Measurements from ENCODE around the gene RAD23B. TPM values are rescaled to one million over a fixed set of nuclear protein-coding genes. Genes with fewer than 3 reads are reported as not detected.
"Not testable (repeated sequence)": the region's sequence is repeated elsewhere in the genome, so short reads cannot be mapped to it uniquely, and the experiment has no call there.

The RAD23B gene
- total and polyA plus RNA-seq, 8 donors = 19.5 to 81.2 (median 65.3) TPM

DNA sequence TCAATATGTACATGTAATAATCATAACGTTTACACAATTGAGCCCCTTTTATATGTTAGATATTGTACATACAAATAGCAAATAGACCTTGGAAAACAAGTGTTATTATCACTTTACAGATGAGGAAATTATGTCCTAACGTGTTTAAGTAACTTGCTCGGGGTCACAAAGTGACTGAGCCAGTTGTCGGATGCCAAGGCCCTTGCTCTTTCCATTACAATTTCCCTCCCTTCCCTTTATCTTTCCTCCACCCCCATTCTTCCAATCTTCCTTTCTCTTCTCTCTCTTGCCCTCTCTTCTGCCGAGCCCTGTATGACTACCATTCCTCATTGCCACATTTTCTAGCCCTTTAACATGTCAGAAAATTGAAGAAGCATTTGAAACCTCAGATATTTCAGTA, 34.4 kb upstream of the RAD23B start:
- H3K27me3 ChIP-seq = no peaks in the 10 kb centered on the region
- intact Hi-C loops (cut with DNase I) = no loop called here
- no peak for FAIRE-seq
- no peak for DNase-seq
- H3K27ac ChIP-seq = peak overlapping the region in 3 of 4 donors; percentile 45 to 65 (median 52)
- H3K36me3 ChIP-seq = no peaks in the 10 kb centered on the region
- no peak for ATAC-seq
- H3K4me1 ChIP-seq = peaks cover 38 to 44% (median 41%) of the 10 kb centered on the region in 3 donors
- peak overlapping the region in 1 of 4 donors; percentile 6 for H3K4me3 ChIP-seq
- WGBS, 2 donors = 53 to 67% methylated on average over 5 of the region's 5 CpGs
- no peaks in the 10 kb centered on the region for H3K9me3 ChIP-seq
- TF ChIP-seq, protein P1, sequence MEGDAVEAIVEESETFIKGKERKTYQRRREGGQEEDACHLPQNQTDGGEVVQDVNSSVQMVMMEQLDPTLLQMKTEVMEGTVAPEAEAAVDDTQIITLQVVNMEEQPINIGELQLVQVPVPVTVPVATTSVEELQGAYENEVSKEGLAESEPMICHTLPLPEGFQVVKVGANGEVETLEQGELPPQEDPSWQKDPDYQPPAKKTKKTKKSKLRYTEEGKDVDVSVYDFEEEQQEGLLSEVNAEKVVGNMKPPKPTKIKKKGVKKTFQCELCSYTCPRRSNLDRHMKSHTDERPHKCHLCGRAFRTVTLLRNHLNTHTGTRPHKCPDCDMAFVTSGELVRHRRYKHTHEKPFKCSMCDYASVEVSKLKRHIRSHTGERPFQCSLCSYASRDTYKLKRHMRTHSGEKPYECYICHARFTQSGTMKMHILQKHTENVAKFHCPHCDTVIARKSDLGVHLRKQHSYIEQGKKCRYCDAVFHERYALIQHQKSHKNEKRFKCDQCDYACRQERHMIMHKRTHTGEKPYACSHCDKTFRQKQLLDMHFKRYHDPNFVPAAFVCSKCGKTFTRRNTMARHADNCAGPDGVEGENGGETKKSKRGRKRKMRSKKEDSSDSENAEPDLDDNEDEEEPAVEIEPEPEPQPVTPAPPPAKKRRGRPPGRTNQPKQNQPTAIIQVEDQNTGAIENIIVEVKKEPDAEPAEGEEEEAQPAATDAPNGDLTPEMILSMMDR (IDR thresholded peaks at IDR 0.05) = no peak

DNA sequence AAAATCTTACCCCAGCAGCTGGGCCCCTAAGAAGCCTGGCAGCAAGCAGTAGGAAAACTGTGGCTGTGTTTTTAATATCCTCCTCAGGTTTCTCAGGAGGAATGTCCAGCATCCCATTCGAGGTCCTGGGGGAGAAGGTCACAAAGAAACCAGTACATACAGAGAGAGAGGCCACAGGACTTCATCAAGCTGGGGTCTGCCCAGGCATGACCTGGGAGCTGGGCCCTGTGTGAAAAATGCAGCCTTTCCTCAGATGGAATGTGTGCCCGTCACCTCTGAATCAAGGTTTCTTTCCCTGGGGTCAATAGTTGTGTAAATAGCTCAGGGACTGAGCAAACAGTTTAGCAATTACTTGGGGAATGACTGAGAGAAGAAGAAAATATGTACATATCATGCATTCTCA, 33.9 kb upstream of the RAD23B start:
- peak overlapping the region in 1 of 4 donors; percentile 6 for H3K4me3 ChIP-seq
- intact Hi-C loops (cut with DNase I) = no loop called here
- no peaks in the 10 kb centered on the region for H3K9me3 ChIP-seq
- peak overlapping the region in 3 of 4 donors; percentile 45 to 65 (median 52) for H3K27ac ChIP-seq
- FAIRE-seq (no peak), ATAC-seq (peak; percentile 45 to 77 (median 69)), DNase-seq (peak in 2 of 6 donors; percentile 35 to 36)
- TF ChIP-seq, protein P1 (IDR thresholded peaks at IDR 0.05) = no peak
- WGBS, 2 donors = 13 to 18% methylated on average over 2 of the region's 2 CpGs
- no peaks in the 10 kb centered on the region for H3K36me3 ChIP-seq
- H3K4me1 ChIP-seq = peaks cover 36 to 42% (median 41%) of the 10 kb centered on the region in 3 donors
- H3K27me3 ChIP-seq = no peaks in the 10 kb centered on the region

DNA sequence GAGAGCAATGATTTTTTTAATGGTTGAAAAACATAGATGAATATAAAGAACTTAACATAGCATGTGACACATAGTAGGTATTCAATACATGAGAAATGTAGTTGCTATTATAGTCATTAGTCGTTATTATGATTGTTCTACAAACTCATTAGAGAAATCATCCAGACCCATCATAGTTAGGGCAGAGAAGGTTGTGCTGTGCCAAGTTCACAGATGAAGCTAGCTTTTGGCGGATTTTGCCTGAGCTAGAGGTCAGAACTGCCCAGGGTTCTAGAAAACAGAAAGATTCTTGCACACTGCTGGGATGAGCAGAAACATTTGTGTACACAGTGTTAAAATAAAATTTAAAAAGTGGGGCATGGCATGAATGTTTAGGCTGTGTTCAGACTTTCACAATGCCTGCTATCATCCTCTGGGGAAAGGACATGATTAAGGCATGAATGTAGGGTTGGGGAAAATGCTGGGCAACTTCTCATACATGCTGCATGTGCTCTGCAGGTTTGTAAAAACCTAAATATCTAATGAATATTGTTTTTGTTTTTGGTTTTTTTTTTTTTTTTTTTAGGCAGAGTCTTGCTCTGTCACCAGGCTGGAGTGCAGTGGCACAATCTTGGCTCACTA, 33.3 kb upstream of the RAD23B start:
- FAIRE-seq = no peak
- WGBS, 2 donors = 63 to 73% methylated on average over 2 of the region's 2 CpGs

DNA sequence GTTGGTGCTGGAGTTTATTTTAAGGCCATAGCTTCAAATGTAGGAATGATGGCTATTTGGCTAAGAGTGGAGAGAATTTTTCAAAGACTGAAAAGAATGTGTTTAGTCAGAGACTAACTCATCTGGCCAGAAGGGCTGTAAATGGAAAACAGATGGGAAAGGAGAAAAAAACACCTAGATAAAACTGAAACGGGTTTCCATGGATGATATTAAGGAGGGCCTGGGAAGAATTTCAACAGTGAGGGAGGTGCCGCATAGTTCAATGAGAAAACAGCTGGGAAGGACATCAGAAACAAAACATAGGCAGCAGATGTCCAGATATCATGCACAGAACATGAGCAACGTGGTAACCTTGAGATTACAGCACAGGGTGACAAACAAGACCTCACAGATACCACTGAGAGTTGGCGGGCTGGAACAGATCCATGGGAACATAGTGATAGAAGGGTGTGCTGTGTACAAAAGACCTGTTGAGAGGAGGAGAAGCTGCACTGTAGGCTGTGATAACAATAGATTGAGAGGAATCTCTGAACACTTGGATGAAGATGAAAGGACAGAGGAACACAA, 31.2 kb upstream of the RAD23B start:
- DNase-seq (peak in 4 of 6 donors; percentile 56 to 72 (median 60)), FAIRE-seq (no peak), ATAC-seq (peak; percentile 78 to 90 (median 82))
- intact Hi-C loops (cut with DNase I) = no loop called here
- 12 to 13% methylated on average over 4 of the region's 4 CpGs for WGBS, 2 donors
- no peaks in the 10 kb centered on the region for H3K36me3 ChIP-seq
- H3K27ac ChIP-seq = peak overlapping the region in 3 of 4 donors; percentile 2 to 49 (median 47)
- H3K27me3 ChIP-seq = no peaks in the 10 kb centered on the region
- TF ChIP-seq, protein P1 (IDR thresholded peaks at IDR 0.05) = no peak
- H3K4me1 ChIP-seq = peaks cover 23 to 35% (median 33%) of the 10 kb centered on the region in 3 donors
- H3K9me3 ChIP-seq = no peaks in the 10 kb centered on the region
- no peak overlapping the region for H3K4me3 ChIP-seq

More for the DNA sequence above, 33.3 kb upstream of the RAD23B start:
- DNase-seq (no peak), ATAC-seq (no peak)
- no peak overlapping the region for H3K4me3 ChIP-seq
- no peaks in the 10 kb centered on the region for H3K9me3 ChIP-seq
- peak overlapping the region in 1 of 4 donors; percentile 45 for H3K27ac ChIP-seq
- no peaks in the 10 kb centered on the region for H3K27me3 ChIP-seq
- TF ChIP-seq, protein P1 (IDR thresholded peaks at IDR 0.05) = no peak
- H3K36me3 ChIP-seq = no peaks in the 10 kb centered on the region
- intact Hi-C loops (cut with DNase I) = no loop called here
- peaks cover 30 to 36% (median 35%) of the 10 kb centered on the region in 3 donors for H3K4me1 ChIP-seq

DNA sequence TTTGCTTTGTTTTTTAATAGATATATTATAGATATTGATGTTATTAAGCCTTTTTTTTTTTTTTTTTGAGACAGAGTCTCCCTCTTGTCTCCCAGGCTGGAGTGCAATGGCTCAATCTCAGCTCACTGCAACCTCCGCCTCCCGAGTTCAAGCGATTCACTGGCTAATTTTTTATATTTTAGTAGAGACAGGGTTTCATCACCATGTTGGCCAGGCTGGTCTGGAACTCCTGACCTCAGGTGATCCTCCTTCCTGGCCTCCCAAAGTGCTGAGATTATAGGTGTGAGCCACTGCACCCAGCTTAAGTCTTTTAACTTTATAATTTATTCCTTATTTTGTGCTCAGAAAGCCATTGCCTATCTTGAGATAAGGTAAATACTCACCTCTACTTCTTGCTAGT, 24.2 kb upstream of the RAD23B start:
- DNase-seq (no peak), ATAC-seq (no peak), FAIRE-seq (no peak)
- 90 to 97% methylated on average over 3 of the region's 3 CpGs for WGBS, 2 donors
- TF ChIP-seq, protein P1 (IDR thresholded peaks at IDR 0.05) = no peak
- Histone ChIP-seq H3K4me3 (no peak overlapping the region), H3K9me3 (no peaks in the 10 kb centered on the region), H3K4me1 (peaks cover 0 to 6% (median 0%) of the 10 kb centered on the region in 3 donors), H3K27me3 (no peaks in the 10 kb centered on the region), H3K27ac (no peak overlapping the region), H3K36me3 (no peaks in the 10 kb centered on the region)
- intact Hi-C loops (cut with DNase I) = no loop called here

DNA sequence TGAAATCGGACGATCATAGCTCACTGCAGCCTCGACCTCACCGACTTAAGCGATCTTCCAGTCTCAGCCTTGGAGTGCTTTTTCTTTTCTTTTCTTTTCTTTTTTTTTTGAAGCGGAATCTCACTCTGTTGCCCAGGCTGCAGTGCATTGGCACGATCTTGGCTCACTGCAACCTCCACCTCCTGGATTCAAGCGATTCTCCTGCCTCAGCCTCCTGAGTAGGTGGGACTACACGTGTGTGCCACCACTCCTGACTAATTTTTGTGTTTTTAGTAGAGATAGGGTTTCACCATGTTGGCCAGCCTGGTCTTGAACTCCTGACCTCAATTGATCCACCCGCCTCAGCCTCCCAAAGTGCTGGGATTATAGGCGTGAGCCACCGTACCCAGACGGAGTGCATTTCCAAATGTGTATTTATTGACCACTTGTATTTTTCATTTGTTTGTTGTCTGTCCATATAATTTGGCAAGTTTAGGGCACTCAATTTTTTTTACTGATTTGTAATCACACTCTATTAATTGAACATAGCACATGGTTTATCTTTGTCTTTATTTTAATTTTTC, 23.2 kb upstream of the RAD23B start:
- H3K4me3 ChIP-seq; H3K9me3 ChIP-seq; H3K27me3 ChIP-seq; intact Hi-C loops (cut with DNase I); FAIRE-seq; ATAC-seq; H3K36me3 ChIP-seq; H3K27ac ChIP-seq; DNase-seq; H3K4me1 ChIP-seq: not testable (repeated sequence)
- 90 to 93% methylated on average over 13 of the region's 13 CpGs for WGBS, 2 donors

Measured in pancreas (tissue), 10 donors.